Measurements from ENCODE around the gene PLEKHM1.
A peak's percentile ranks its signal among the peaks of the same experiment; 100 is the strongest.

The PLEKHM1 gene

GRCh38 chr17:45423304-45423974, 67.1 kb downstream of the PLEKHM1 start:
- Histone ChIP-seq H3K4me3 (ENCODE audit: low read depth, low read length) (no peak overlapping the region), H3K27ac (ENCODE audit: low read depth, low read length) (no peak overlapping the region)

GRCh38 chr17:45414990-45415881, 75.3 kb downstream of the PLEKHM1 start:
- no peaks in the 10 kb centered on the region for H3K9me3 ChIP-seq (ENCODE audit: control insufficient read depth, insufficient read depth, low read depth, low read length)
- H3K27ac ChIP-seq (ENCODE audit: low read depth, low read length) = no peak overlapping the region
- no peaks in the 10 kb centered on the region for H3K27me3 ChIP-seq (ENCODE audit: control insufficient read depth, insufficient read depth, low read length)
- no peaks in the 10 kb centered on the region for H3K36me3 ChIP-seq (ENCODE audit: control insufficient read depth, insufficient read depth, low read length)
- no peak overlapping the region for H3K9ac ChIP-seq (ENCODE audit: low read length)
- H3K4me3 ChIP-seq (ENCODE audit: low read depth, low read length) = no peak overlapping the region
- peaks cover 9% of the 10 kb centered on the region for H3K4me1 ChIP-seq (ENCODE audit: control insufficient read depth, insufficient read depth, low read length)

More at GRCh38 chr17:45423304-45423974, 67.1 kb downstream of the PLEKHM1 start:
- Histone ChIP-seq H3K9ac (ENCODE audit: low read length) (no peak overlapping the region), H3K36me3 (ENCODE audit: control insufficient read depth, insufficient read depth, low read length) (no peaks in the 10 kb centered on the region), H3K27me3 (ENCODE audit: control insufficient read depth, insufficient read depth, low read length) (peaks cover 16% of the 10 kb centered on the region), H3K4me1 (ENCODE audit: control insufficient read depth, insufficient read depth, low read length) (peaks cover 4% of the 10 kb centered on the region), H3K9me3 (ENCODE audit: control insufficient read depth, insufficient read depth, low read depth, low read length) (no peaks in the 10 kb centered on the region)

- Histone ChIP-seq H3K27ac (ENCODE audit: low read depth, low read length) (no peak overlapping the region), H3K9me3 (ENCODE audit: control insufficient read depth, insufficient read depth, low read depth, low read length) (no peaks in the 10 kb centered on the region), H3K9ac (ENCODE audit: low read length) (no peak overlapping the region), H3K4me1 (ENCODE audit: control insufficient read depth, insufficient read depth, low read length) (peaks cover 24% of the 10 kb centered on the region), H3K4me3 (ENCODE audit: low read depth, low read length) (no peak overlapping the region), H3K36me3 (ENCODE audit: control insufficient read depth, insufficient read depth, low read length) (no peaks in the 10 kb centered on the region), H3K27me3 (ENCODE audit: control insufficient read depth, insufficient read depth, low read length) (no peaks in the 10 kb centered on the region)
Measured at GRCh38 chr17:45413498-45413923, 77.0 kb downstream of the PLEKHM1 start.

GRCh38 chr17:45411348-45412105, 79.0 kb downstream of the PLEKHM1 start:
- no peaks in the 10 kb centered on the region for H3K27me3 ChIP-seq (ENCODE audit: control insufficient read depth, insufficient read depth, low read length)
- peaks cover 32% of the 10 kb centered on the region for H3K4me1 ChIP-seq (ENCODE audit: control insufficient read depth, insufficient read depth, low read length)
- no peaks in the 10 kb centered on the region for H3K36me3 ChIP-seq (ENCODE audit: control insufficient read depth, insufficient read depth, low read length)
- no peak overlapping the region for H3K27ac ChIP-seq (ENCODE audit: low read depth, low read length)
- no peak overlapping the region for H3K4me3 ChIP-seq (ENCODE audit: low read depth, low read length)
- H3K9me3 ChIP-seq (ENCODE audit: control insufficient read depth, insufficient read depth, low read depth, low read length) = no peaks in the 10 kb centered on the region
- no peak overlapping the region for H3K9ac ChIP-seq (ENCODE audit: low read length)

- peaks cover 41% of the 10 kb centered on the region for H3K4me1 ChIP-seq (ENCODE audit: control insufficient read depth, insufficient read depth, low read length)
- H3K9me3 ChIP-seq (ENCODE audit: control insufficient read depth, insufficient read depth, low read depth, low read length) = no peaks in the 10 kb centered on the region
- no peaks in the 10 kb centered on the region for H3K27me3 ChIP-seq (ENCODE audit: control insufficient read depth, insufficient read depth, low read length)
- H3K27ac ChIP-seq (ENCODE audit: low read depth, low read length) = no peak overlapping the region; the same call in 1 of the 2 replicates
- no peak overlapping the region for H3K4me3 ChIP-seq (ENCODE audit: low read depth, low read length)
- no peak overlapping the region for H3K9ac ChIP-seq (ENCODE audit: low read length)
- no peaks in the 10 kb centered on the region for H3K36me3 ChIP-seq (ENCODE audit: control insufficient read depth, insufficient read depth, low read length)
Measured at GRCh38 chr17:45410144-45411091, 80.1 kb downstream of the PLEKHM1 start.

GRCh38 chr17:45409659-45410076, 80.9 kb downstream of the PLEKHM1 start:
- H3K9ac ChIP-seq (ENCODE audit: low read length) = no peak overlapping the region
- H3K4me3 ChIP-seq (ENCODE audit: low read depth, low read length) = no peak overlapping the region
- H3K27me3 ChIP-seq (ENCODE audit: control insufficient read depth, insufficient read depth, low read length) = no peaks in the 10 kb centered on the region
- no peaks in the 10 kb centered on the region for H3K36me3 ChIP-seq (ENCODE audit: control insufficient read depth, insufficient read depth, low read length)
- H3K4me1 ChIP-seq (ENCODE audit: control insufficient read depth, insufficient read depth, low read length) = peaks cover 45% of the 10 kb centered on the region
- no peaks in the 10 kb centered on the region for H3K9me3 ChIP-seq (ENCODE audit: control insufficient read depth, insufficient read depth, low read depth, low read length)
- no peak overlapping the region for H3K27ac ChIP-seq (ENCODE audit: low read depth, low read length)

- Histone ChIP-seq H3K9me3 (ENCODE audit: control insufficient read depth, insufficient read depth, low read depth, low read length) (no peaks in the 10 kb centered on the region), H3K27me3 (ENCODE audit: control insufficient read depth, insufficient read depth, low read length) (no peaks in the 10 kb centered on the region), H3K27ac (ENCODE audit: low read depth, low read length) (no peak overlapping the region), H3K4me1 (ENCODE audit: control insufficient read depth, insufficient read depth, low read length) (peaks cover 47% of the 10 kb centered on the region), H3K9ac (ENCODE audit: low read length) (no peak overlapping the region), H3K36me3 (ENCODE audit: control insufficient read depth, insufficient read depth, low read length) (no peaks in the 10 kb centered on the region), H3K4me3 (ENCODE audit: low read depth, low read length) (no peak overlapping the region)
Measured at GRCh38 chr17:45408611-45409421, 81.7 kb downstream of the PLEKHM1 start.

GRCh38 chr17:45406107-45406506, 84.4 kb downstream of the PLEKHM1 start:
- Histone ChIP-seq H3K27me3 (ENCODE audit: control insufficient read depth, insufficient read depth, low read length) (no peaks in the 10 kb centered on the region), H3K9ac (ENCODE audit: low read length) (no peak overlapping the region), H3K36me3 (ENCODE audit: control insufficient read depth, insufficient read depth, low read length) (no peaks in the 10 kb centered on the region), H3K27ac (ENCODE audit: low read depth, low read length) (no peak overlapping the region), H3K4me3 (ENCODE audit: low read depth, low read length) (peak overlapping the region; percentile 81), H3K9me3 (ENCODE audit: control insufficient read depth, insufficient read depth, low read depth, low read length) (no peaks in the 10 kb centered on the region), H3K4me1 (ENCODE audit: control insufficient read depth, insufficient read depth, low read length) (peaks cover 46% of the 10 kb centered on the region)

- Histone ChIP-seq H3K36me3 (ENCODE audit: control insufficient read depth, insufficient read depth, low read length) (no peaks in the 10 kb centered on the region), H3K27ac (ENCODE audit: low read depth, low read length) (0 out of 2 replicates have a peak overlapping the region, but pooled peaks have one; percentile 35), H3K4me1 (ENCODE audit: control insufficient read depth, insufficient read depth, low read length) (peaks cover 40% of the 10 kb centered on the region), H3K4me3 (ENCODE audit: low read depth, low read length) (peak overlapping the region; percentile 81), H3K27me3 (ENCODE audit: control insufficient read depth, insufficient read depth, low read length) (no peaks in the 10 kb centered on the region), H3K9ac (ENCODE audit: low read length) (no peak overlapping the region), H3K9me3 (ENCODE audit: control insufficient read depth, insufficient read depth, low read depth, low read length) (no peaks in the 10 kb centered on the region)
Measured at GRCh38 chr17:45405250-45406086, 85.1 kb downstream of the PLEKHM1 start.

Measured in HUES6 (cell line).